KMS-11 (cell line): ENCODE measurements around the gene DNASE1L1.
"Not testable (repeated sequence)": the region's sequence is repeated elsewhere in the genome, so short reads cannot be mapped to it uniquely, and the experiment has no call there.

ENCODE experiments used
- H2AFZ ChIP-seq: fragments of 200-600 bp; sonication (generic); 2 replicates; pipeline ENCODE4 v1.6.1; 2016; ENCODE audit warnings: antibody characterized with exemption, mixed run types, low read depth
- H3K27ac ChIP-seq: fragments of 200-600 bp; sonication (generic); 2 replicates; pipeline ENCODE4 v1.6.1; 2016; ENCODE audit warnings: mild to moderate bottlenecking, mixed run types
- H3K27me3 ChIP-seq: fragments of 200-600 bp; sonication (generic); 2 replicates; pipeline ENCODE4 v1.6.1; 2017; ENCODE audit warnings: mild to moderate bottlenecking, low read depth, mixed run types, moderate library complexity; ENCODE audit not compliant: insufficient read depth
- H3K36me3 ChIP-seq: fragments of 200-600 bp; sonication (generic); 2 replicates; pipeline ENCODE4 v1.6.1; 2017; ENCODE audit warnings: mild to moderate bottlenecking, mixed run types; ENCODE audit not compliant: insufficient read depth
- H3K4me1 ChIP-seq: fragments of 200-600 bp; sonication (generic); 2 replicates; pipeline ENCODE4 v1.6.1; 2016; ENCODE audit warnings: mild to moderate bottlenecking, low read depth, mixed run types; ENCODE audit not compliant: poor library complexity, severe bottlenecking
- H3K4me2 ChIP-seq: fragments of 200-600 bp; sonication (generic); 2 replicates; pipeline ENCODE4 v1.7.0; 2016; ENCODE audit warnings: mild to moderate bottlenecking, mixed run types
- H3K4me3 ChIP-seq: fragments of 200-600 bp; sonication (generic); IDR thresholded peaks from 2 replicates; pipeline ENCODE4 v1.6.1; 2017; ENCODE audit warnings: low read depth, low read length, mixed read lengths; ENCODE audit not compliant: insufficient read depth
- H3K79me2 ChIP-seq: fragments of 200-600 bp; sonication (generic); 2 replicates; pipeline ENCODE4 v1.6.1; 2016; ENCODE audit warnings: low read depth, mixed run types; ENCODE audit not compliant: insufficient read depth
- H3K9ac ChIP-seq: fragments of 200-600 bp; sonication (generic); 2 replicates; pipeline ENCODE4 v1.6.1; 2016; ENCODE audit warnings: mild to moderate bottlenecking, mixed run types
- H4K20me1 ChIP-seq: fragments of 200-600 bp; sonication (generic); 2 replicates; pipeline ENCODE4 v1.6.1; 2016; ENCODE audit warnings: mild to moderate bottlenecking, mixed run types; ENCODE audit not compliant: insufficient read depth
- TF ChIP-seq, protein P1 (sequence below): fragments of 200-600 bp; sonication (generic); conservative IDR thresholded peaks from 2 replicates; pipeline ENCODE4 v1.6.1; 2017; ENCODE audit warnings: low read depth, mild to moderate bottlenecking, antibody characterized with exemption, low read length, moderate library complexity, mixed read lengths

DNASE1L1 gene

DNA sequence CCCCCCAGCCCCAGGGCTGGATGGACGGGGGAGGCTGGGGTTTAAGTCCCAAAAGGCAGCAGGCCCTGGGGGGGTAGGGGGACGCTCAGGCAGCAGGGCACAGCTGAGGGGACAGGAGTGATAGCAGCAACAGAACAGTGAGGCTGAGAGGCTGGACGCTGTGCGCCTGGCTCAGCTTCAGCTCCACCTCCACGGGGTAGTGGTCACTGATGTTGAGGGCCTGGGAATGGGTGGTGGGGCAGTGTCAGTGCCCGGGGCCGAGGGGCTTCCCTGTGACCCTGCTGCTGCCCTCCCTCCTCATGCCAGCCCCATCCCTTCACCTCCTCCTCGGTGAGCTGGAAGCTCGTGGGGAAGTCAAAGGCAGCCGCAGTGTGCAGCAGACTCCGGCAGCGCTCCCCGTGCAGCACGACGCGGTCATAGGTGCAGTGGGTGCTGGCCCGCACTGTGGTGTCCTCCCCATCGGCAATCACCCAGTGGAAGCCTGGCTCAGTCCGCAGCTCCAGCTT lies 6.4 kb downstream of the DNASE1L1 start:
- TF ChIP-seq, protein P1, sequence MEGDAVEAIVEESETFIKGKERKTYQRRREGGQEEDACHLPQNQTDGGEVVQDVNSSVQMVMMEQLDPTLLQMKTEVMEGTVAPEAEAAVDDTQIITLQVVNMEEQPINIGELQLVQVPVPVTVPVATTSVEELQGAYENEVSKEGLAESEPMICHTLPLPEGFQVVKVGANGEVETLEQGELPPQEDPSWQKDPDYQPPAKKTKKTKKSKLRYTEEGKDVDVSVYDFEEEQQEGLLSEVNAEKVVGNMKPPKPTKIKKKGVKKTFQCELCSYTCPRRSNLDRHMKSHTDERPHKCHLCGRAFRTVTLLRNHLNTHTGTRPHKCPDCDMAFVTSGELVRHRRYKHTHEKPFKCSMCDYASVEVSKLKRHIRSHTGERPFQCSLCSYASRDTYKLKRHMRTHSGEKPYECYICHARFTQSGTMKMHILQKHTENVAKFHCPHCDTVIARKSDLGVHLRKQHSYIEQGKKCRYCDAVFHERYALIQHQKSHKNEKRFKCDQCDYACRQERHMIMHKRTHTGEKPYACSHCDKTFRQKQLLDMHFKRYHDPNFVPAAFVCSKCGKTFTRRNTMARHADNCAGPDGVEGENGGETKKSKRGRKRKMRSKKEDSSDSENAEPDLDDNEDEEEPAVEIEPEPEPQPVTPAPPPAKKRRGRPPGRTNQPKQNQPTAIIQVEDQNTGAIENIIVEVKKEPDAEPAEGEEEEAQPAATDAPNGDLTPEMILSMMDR, result no peak
- no peak overlapping the region for H2AFZ ChIP-seq
- no peak overlapping the region for H3K9ac ChIP-seq
- H3K4me3 ChIP-seq, result no peak overlapping the region
- no peaks in the 10 kb centered on the region for H3K27me3 ChIP-seq
- H3K79me2 ChIP-seq, result peaks cover 21% of the 10 kb centered on the region
- H3K27ac ChIP-seq, result peak overlapping the region; percentile 99; the same call in 1 of the 2 replicates
- no peak overlapping the region for H3K4me2 ChIP-seq
- no peaks in the 10 kb centered on the region for H3K4me1 ChIP-seq
- H3K36me3 ChIP-seq, result 0 out of 2 replicates have a peak, but pooled peaks cover 7% of the 10 kb centered on the region
- H4K20me1 ChIP-seq, result no peaks in the 10 kb centered on the region

DNA sequence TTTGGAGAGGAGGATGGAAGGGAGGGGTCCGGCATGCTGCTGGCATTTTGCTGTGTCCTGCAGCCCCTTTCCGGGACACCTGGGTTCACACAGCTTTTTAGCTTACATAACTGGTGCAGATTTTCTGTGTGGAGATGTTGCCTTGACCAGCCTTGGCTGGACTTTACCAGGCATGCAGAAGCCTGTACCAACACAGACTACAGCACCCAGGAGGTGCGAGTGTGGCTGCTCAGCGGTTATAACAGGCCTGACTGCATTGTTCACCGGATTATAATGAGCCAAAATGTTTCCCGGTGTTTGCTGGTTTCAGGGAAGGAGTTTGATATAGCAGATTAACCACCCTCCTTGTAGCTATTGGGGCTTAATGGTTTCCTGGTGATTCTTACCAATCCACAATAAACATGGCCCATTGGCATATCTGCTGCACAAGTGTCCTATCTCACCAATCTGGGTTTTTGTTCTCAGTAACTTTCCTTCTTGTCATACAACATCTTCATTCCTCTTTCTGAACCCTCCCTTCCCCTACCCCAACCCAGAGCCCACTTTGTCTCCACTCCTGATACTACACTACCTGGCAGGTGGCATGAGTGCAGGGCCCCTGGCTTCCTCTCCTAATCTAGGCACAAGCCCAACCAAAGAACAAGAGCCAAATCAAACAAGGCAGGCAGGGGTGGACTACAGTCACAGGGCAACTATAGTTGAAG lies 7.0 kb downstream of the DNASE1L1 start:
- no peak overlapping the region; the same call in 1 of the 2 replicates for H3K9ac ChIP-seq
- H3K36me3 ChIP-seq, result 0 out of 2 replicates have a peak, but pooled peaks cover 7% of the 10 kb centered on the region
- no peaks in the 10 kb centered on the region for H3K27me3 ChIP-seq
- H2AFZ ChIP-seq, result no peak overlapping the region
- TF ChIP-seq, protein P1, result no peak
- H4K20me1 ChIP-seq, result no peaks in the 10 kb centered on the region
- peak overlapping the region; percentile 99; the same call in 1 of the 2 replicates for H3K27ac ChIP-seq
- peaks cover 21% of the 10 kb centered on the region for H3K79me2 ChIP-seq
- H3K4me3 ChIP-seq, result no peak overlapping the region
- peaks cover under 1% of the 10 kb centered on the region for H3K4me1 ChIP-seq
- H3K4me2 ChIP-seq, result no peak overlapping the region

DNA sequence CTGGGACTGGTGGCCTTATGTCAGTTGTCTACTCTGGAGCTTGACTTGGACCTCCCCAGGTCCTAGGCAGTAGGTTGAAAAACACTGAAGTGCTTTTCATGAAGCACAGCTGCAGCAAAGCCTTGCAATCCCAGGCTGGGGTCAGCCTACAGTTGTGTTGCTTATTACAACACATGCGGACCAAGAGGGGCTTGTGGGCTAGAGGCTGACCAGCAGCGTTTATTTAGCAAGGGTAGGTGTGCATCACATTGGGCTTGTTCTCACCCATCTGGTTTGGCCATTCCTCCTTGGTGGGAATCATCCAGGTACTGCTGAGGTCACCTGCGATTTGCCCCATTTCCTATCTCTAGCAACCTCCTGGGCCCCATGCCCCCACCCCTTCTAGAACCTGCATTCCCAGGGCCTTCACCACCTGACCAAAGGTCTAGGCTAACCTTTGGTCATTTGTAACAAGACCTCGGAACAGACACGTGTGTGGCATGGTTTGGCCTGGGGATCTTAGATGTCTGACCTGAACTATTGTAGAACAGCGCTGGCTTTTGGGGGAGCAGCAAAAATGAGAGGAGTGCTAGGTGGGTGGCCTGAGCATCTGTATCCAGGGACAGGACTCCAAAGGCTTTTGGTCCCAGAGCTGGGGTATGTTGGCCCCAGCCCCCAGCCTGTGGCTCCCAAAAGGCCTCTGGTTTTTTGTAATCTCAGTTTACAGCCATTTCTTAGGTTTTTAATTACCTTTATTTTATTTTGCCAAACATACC lies 7.8 kb downstream of the DNASE1L1 start:
- Histone ChIP-seq H3K4me2 (no peak overlapping the region), H2AFZ (no peak overlapping the region), H3K4me1 (peaks cover 4% of the 10 kb centered on the region), H3K27me3 (no peaks in the 10 kb centered on the region), H3K9ac (peak overlapping the region; percentile 29; the same call in 1 of the 2 replicates), H3K79me2 (peaks cover 21% of the 10 kb centered on the region), H3K36me3 (0 out of 2 replicates have a peak, but pooled peaks cover 7% of the 10 kb centered on the region), H3K27ac (peak overlapping the region; percentile 99; the same call in 1 of the 2 replicates), H3K4me3 (no peak overlapping the region), H4K20me1 (no peaks in the 10 kb centered on the region)
- TF ChIP-seq, protein P1, result no peak

DNA sequence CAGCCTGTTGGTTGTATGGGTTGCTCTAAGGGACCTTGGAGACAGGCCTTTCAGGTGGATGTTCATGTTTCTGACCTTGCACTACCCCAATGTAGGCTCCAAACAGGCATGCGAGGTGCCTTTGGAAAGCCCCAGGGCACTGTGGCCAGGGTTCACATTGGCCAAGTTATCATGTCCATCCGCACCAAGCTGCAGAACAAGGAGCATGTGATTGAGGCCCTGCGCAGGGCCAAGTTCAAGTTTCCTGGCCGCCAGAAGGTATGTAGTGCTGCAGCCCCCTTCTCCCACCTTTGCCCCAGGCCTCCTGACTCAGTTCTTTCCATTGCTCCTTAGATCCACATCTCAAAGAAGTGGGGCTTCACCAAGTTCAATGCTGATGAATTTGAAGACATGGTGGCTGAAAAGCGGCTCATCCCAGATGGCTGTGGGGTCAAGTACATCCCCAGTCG lies 8.7 kb downstream of the DNASE1L1 start:
- H3K27me3 ChIP-seq, H3K4me3 ChIP-seq, H3K36me3 ChIP-seq, H3K4me1 ChIP-seq, H4K20me1 ChIP-seq, H2AFZ ChIP-seq: not testable (repeated sequence)
- Histone ChIP-seq H3K79me2 (peaks cover 21% of the 10 kb centered on the region), H3K27ac (peak overlapping the region; percentile 99), H3K4me2 (peak overlapping the region; percentile 74; the same call in 1 of the 2 replicates), H3K9ac (peak overlapping the region; percentile 100; the same call in 1 of the 2 replicates)
